Measurements from ENCODE around the gene PMEPA1. TPM values are rescaled to one million over a fixed set of nuclear protein-coding genes. Genes with fewer than 3 reads are reported as not detected.

Gene PMEPA1
- total RNA-seq, 4 donors from 2014 or later: 10.4 to 37.8 (median 17.4) TPM

DNA sequence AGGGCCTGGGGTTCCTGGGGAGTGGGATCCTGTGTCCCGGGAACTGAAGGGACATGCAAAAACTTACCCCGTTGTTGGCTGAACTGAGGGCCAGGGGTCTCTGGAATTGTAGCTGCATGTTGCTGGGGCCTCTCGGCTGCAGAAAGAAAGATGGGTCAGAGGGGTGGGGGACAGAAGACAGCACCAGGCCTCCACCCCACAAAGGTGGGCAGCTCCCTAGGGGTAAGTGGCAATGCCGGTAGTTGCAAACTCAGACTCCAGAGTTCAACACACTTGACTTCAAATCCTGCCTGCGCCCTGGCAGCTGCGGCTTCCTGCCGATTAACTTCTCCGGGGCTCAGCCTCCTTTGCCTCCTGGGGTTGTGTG, 94.4 kb downstream of the PMEPA1 start:
- H3K9me3 ChIP-seq: no peaks in the 10 kb centered on the region
- H3K4me3 ChIP-seq: no peak overlapping the region
- DNase-seq (ENCODE audit: extremely low spot score): no peak
- no peak overlapping the region for H3K27ac ChIP-seq (replicated peaks in 1 of 4)
- H3K27me3 ChIP-seq: peaks cover 0 to 29% (median 0%) of the 10 kb centered on the region in 4 donors
- no peaks in the 10 kb centered on the region for H3K36me3 ChIP-seq
- TF ChIP-seq POLR2AphosphoS5 (IDR thresholded peaks at IDR 0.05) (no peak), EP300 (IDR thresholded peaks at IDR 0.05) (no peak), POLR2A (IDR thresholded peaks at IDR 0.05; ENCODE audit: low read depth) (no peak), CTCF (IDR thresholded peaks at IDR 0.05) (no peak)
- H3K4me1 ChIP-seq: peaks cover 0 to 5% (median 3%) of the 10 kb centered on the region in 4 donors
- intact Hi-C loops (cut with DNase I): no loop called here
- whole genome bisulfite sequencing: 100% methylated on average over 1 of the region's 8 CpGs

DNA sequence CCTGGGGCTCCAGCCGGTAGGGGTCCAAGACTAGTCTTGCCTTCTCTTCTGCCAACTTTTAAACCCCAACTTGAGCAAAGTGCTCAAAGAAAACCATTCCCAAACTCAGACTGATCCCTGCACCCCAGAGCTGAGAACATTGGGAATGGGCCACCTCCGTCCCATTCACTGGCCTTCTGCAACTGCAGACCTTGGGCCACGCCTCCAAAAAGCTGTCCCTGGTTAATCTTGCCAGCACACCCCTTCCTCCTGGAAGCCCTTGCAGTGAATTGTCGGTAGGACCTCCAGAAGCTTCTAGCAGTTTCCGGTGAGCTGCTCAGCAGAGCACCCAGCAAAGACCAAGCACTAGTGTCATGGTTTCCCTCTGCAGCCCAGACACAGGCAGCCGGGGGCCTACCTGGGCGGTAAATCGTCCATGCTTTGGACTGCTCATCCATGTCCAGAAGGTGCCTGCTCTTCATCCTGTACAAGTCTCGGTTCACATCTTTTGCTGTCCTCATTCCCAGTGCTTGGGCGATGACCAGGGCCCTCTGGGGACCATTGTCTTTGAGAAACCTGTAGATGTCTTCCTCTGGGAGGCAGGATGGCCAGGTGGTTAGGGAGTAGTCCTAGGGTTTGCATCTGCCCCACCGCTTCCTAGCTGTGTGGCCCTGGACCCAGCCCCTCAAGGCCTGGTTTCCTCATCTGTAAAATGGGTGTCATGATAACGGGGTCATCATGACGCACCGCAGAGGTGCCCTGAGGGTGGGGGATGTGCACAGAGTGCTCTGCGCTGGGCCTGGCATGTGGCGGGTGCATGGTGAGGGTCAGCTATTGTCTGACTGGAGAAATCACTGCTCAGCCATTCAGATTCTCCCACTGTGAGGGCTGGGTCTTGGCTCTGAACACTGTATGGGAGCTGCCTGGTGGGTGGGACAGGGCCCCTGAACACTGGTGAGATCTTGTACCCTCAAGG, 95.0 kb downstream of the PMEPA1 start:
- no peak overlapping the region for H3K27ac ChIP-seq (replicated peaks in 1 of 4)
- intact Hi-C loops (cut with DNase I): no loop called here
- H3K27me3 ChIP-seq: peaks cover 0 to 35% (median 0%) of the 10 kb centered on the region in 4 donors
- H3K36me3 ChIP-seq: no peaks in the 10 kb centered on the region
- 98% methylated on average over 11 of the region's 16 CpGs for WGBS
- no peak overlapping the region for H3K4me3 ChIP-seq
- TF ChIP-seq CTCF (IDR thresholded peaks at IDR 0.05) (no peak), POLR2AphosphoS5 (IDR thresholded peaks at IDR 0.05) (no peak), EP300 (IDR thresholded peaks at IDR 0.05) (no peak), POLR2A (IDR thresholded peaks at IDR 0.05; ENCODE audit: low read depth) (no peak)
- H3K4me1 ChIP-seq: peaks cover 0 to 5% (median 3%) of the 10 kb centered on the region in 4 donors
- H3K9me3 ChIP-seq: no peaks in the 10 kb centered on the region
- DNase-seq (ENCODE audit: extremely low spot score): no peak

- no peaks in the 10 kb centered on the region for H3K36me3 ChIP-seq
- WGBS: 92% methylated on average over 11 of the region's 12 CpGs
- TF ChIP-seq POLR2AphosphoS5 (IDR thresholded peaks at IDR 0.05) (no peak), POLR2A (IDR thresholded peaks at IDR 0.05; ENCODE audit: low read depth) (no peak), CTCF (IDR thresholded peaks at IDR 0.05) (no peak), EP300 (IDR thresholded peaks at IDR 0.05) (no peak)
- DNase-seq (ENCODE audit: extremely low spot score): no peak
- peaks cover 0 to 2% (median under 1%) of the 10 kb centered on the region in 4 donors for H3K4me1 ChIP-seq
- no peak overlapping the region for H3K27ac ChIP-seq (replicated peaks in 1 of 4)
- H3K9me3 ChIP-seq: no peaks in the 10 kb centered on the region
- intact Hi-C loops (cut with DNase I): no loop called here
- H3K27me3 ChIP-seq: peaks cover 0 to 47% (median 0%) of the 10 kb centered on the region in 4 donors
- H3K4me3 ChIP-seq: no peak overlapping the region
Observed at GRCh38 chr20:57613481-57613921, 96.3 kb downstream of the PMEPA1 start.

DNA sequence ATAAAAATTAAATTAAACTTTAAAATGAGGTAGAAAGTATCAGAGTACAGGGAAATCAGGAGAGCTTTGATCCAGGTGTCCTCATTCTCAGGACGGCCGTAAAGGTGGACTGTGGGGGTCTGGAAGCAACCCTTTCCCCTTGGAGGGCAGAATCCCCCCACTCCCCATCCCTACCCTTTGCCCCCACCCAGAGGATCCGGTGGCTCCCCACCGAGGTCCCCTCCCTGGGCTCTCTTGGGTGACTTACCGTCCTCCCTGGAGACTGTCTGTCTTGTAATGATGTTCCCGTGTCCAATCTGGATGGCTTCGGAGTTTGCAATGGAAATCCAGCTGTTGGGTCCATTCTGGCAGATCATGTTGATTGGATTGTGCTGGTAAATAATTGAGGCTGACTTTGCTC, 96.9 kb downstream of the PMEPA1 start:
- Histone ChIP-seq H3K9me3 (no peaks in the 10 kb centered on the region), H3K4me1 (no peaks in the 10 kb centered on the region), H3K27me3 (peaks cover 0 to 53% (median 0%) of the 10 kb centered on the region in 4 donors), H3K36me3 (no peaks in the 10 kb centered on the region), H3K27ac (replicated peaks in 1 of 4) (no peak overlapping the region), H3K4me3 (no peak overlapping the region)
- no peak for DNase-seq (ENCODE audit: extremely low spot score)
- TF ChIP-seq POLR2A (IDR thresholded peaks at IDR 0.05; ENCODE audit: low read depth) (no peak), EP300 (IDR thresholded peaks at IDR 0.05) (no peak), POLR2AphosphoS5 (IDR thresholded peaks at IDR 0.05) (no peak), CTCF (IDR thresholded peaks at IDR 0.05) (no peak)
- intact Hi-C loops (cut with DNase I): no loop called here
- 93% methylated on average over 7 of the region's 7 CpGs for WGBS
